Mucosa of rectum (tissue), 2 donors: ENCODE data around the gene SF3B6.

Source experiments
- H3K27ac ChIP-seq, 2 donors: one replicate each; pipeline ENCODE4 v1.7.0; 2013; ENCODE audit warnings: inconsistent platforms in 2 of 2, low read depth in 2 of 2, low read length in 2 of 2
- H3K27me3 ChIP-seq, 2 donors: one replicate each; pipeline ENCODE4 v1.7.0; 2013; ENCODE audit warnings: low read length in 2 of 2; ENCODE audit not compliant: control insufficient read depth in 2 of 2, insufficient read depth in 2 of 2
- H3K36me3 ChIP-seq, 2 donors: one replicate each; pipeline ENCODE4 v1.7.0; 2013; ENCODE audit warnings: low read length in 2 of 2; ENCODE audit not compliant: control insufficient read depth in 2 of 2, insufficient read depth in 2 of 2
- H3K4me1 ChIP-seq, 2 donors: one replicate each; pipeline ENCODE4 v1.7.0; 2013; ENCODE audit warnings: low read length in 2 of 2, mild to moderate bottlenecking in 1 of 2; ENCODE audit not compliant: control insufficient read depth in 2 of 2, insufficient read depth in 2 of 2
- H3K4me3 ChIP-seq, 2 donors: one replicate each; pipeline ENCODE4 v1.7.0; 2013; ENCODE audit warnings: low read length in 2 of 2
- H3K9ac ChIP-seq, 2 donors: one replicate each; pipeline ENCODE4 v1.7.0; 2013; ENCODE audit warnings: low read length in 2 of 2, low read depth in 1 of 2, mild to moderate bottlenecking in 1 of 2
- H3K9me3 ChIP-seq, 2 donors: one replicate each; pipeline ENCODE4 v1.7.0; 2013; ENCODE audit warnings: low read length in 2 of 2; ENCODE audit not compliant: control insufficient read depth in 2 of 2
- donor health status: healthy.
- donor health status: Normal muscosa, but diverticular disease.

Gene SF3B6

GRCh38 chr2:24054366-24055010 lies 21.6 kb downstream of the SF3B6 start:
- Histone ChIP-seq H3K36me3 (no peaks in the 10 kb centered on the region), H3K27me3 (no peaks in the 10 kb centered on the region), H3K9me3 (no peaks in the 10 kb centered on the region), H3K4me3 (no peak overlapping the region), H3K9ac (no peak overlapping the region), H3K27ac (no peak overlapping the region), H3K4me1 (no peaks in the 10 kb centered on the region)

- Histone ChIP-seq H3K9ac (no peak overlapping the region), H3K9me3 (no peaks in the 10 kb centered on the region), H3K27ac (no peak overlapping the region), H3K4me1 (peaks cover 2 to 6% of the 10 kb centered on the region in 2 donors), H3K27me3 (no peaks in the 10 kb centered on the region), H3K36me3 (no peaks in the 10 kb centered on the region), H3K4me3 (no peak overlapping the region)
Observed at GRCh38 chr2:24052951-24053350, 23.2 kb downstream of the SF3B6 start.

- H3K27me3 ChIP-seq, result no peaks in the 10 kb centered on the region
- H3K4me3 ChIP-seq, result no peak overlapping the region
- peaks cover 5 to 6% of the 10 kb centered on the region in 2 donors for H3K4me1 ChIP-seq
- H3K27ac ChIP-seq, result no peak overlapping the region
- H3K36me3 ChIP-seq, result no peaks in the 10 kb centered on the region
- no peak overlapping the region for H3K9ac ChIP-seq
- H3K9me3 ChIP-seq, result no peaks in the 10 kb centered on the region
Observed at GRCh38 chr2:24051833-24052232, 24.3 kb downstream of the SF3B6 start.

- peak overlapping the region; percentile 68 to 69 for H3K4me3 ChIP-seq
- H3K36me3 ChIP-seq, result no peaks in the 10 kb centered on the region
- no peaks in the 10 kb centered on the region for H3K27me3 ChIP-seq
- no peaks in the 10 kb centered on the region for H3K9me3 ChIP-seq
- no peak overlapping the region for H3K27ac ChIP-seq
- H3K9ac ChIP-seq, result peak overlapping the region in 1 of 2 donors; percentile 57
- peaks cover 5 to 6% of the 10 kb centered on the region in 2 donors for H3K4me1 ChIP-seq
Observed at GRCh38 chr2:24050041-24050979, 25.8 kb downstream of the SF3B6 start.

- Histone ChIP-seq H3K9ac (peak within 1 kb of the TSS; percentile 26 to 57), H3K4me3 (peak within 1 kb of the TSS; percentile 68 to 69), H3K9me3 (no peaks in the 10 kb centered on the region), H3K36me3 (no peaks in the 10 kb centered on the region), H3K27ac (no peak within 1 kb of the TSS), H3K27me3 (no peaks in the 10 kb centered on the region), H3K4me1 (peaks cover 5 to 6% of the 10 kb centered on the region in 2 donors)
Observed at GRCh38 chr2:24049485-24050021, 26.6 kb downstream of the SF3B6 start, which contains the start of gene FKBP1B. TSS of gene FKBP1B (plus strand) at chr2:24049741. CDS start at chr2:24049850, 109 bp downstream.

- Histone ChIP-seq H3K4me1 (peaks cover 5 to 6% of the 10 kb centered on the region in 2 donors), H3K4me3 (peak overlapping the region; percentile 68 to 69), H3K27me3 (no peaks in the 10 kb centered on the region), H3K9me3 (no peaks in the 10 kb centered on the region), H3K9ac (peak overlapping the region; percentile 26 to 57), H3K27ac (no peak overlapping the region), H3K36me3 (no peaks in the 10 kb centered on the region)
Observed at GRCh38 chr2:24048769-24049484, 27.2 kb downstream of the SF3B6 start.

GRCh38 chr2:24047703-24048033 lies 28.5 kb downstream of the SF3B6 start:
- H3K36me3 ChIP-seq, result no peaks in the 10 kb centered on the region
- no peaks in the 10 kb centered on the region for H3K27me3 ChIP-seq
- H3K9ac ChIP-seq, result peak overlapping the region; percentile 10 to 84
- H3K4me1 ChIP-seq, result peaks cover 5 to 6% of the 10 kb centered on the region in 2 donors
- peak overlapping the region; percentile 17 to 69 for H3K4me3 ChIP-seq
- no peak overlapping the region for H3K27ac ChIP-seq
- no peaks in the 10 kb centered on the region for H3K9me3 ChIP-seq

GRCh38 chr2:24046930-24047702 lies 29.0 kb downstream of the SF3B6 start, which contains the start of gene WDCP:
TSS of gene WDCP (minus strand) at chr2:24047391. CDS start at chr2:24039494, 7,897 bp downstream.
- Histone ChIP-seq H3K4me1 (peaks cover 5 to 6% of the 10 kb centered on the region in 2 donors), H3K27ac (peak within 1 kb of the TSS; percentile 50 to 55), H3K9ac (peak within 1 kb of the TSS; percentile 84), H3K27me3 (no peaks in the 10 kb centered on the region), H3K36me3 (no peaks in the 10 kb centered on the region), H3K9me3 (no peaks in the 10 kb centered on the region), H3K4me3 (peak within 1 kb of the TSS; percentile 91 to 94)

GRCh38 chr2:24046599-24046929 lies 29.6 kb downstream of the SF3B6 start:
- H3K36me3 ChIP-seq, result no peaks in the 10 kb centered on the region
- peak overlapping the region; percentile 84 for H3K9ac ChIP-seq
- H3K27ac ChIP-seq, result no peak overlapping the region
- peaks cover 5 to 6% of the 10 kb centered on the region in 2 donors for H3K4me1 ChIP-seq
- no peaks in the 10 kb centered on the region for H3K27me3 ChIP-seq
- H3K9me3 ChIP-seq, result no peaks in the 10 kb centered on the region
- H3K4me3 ChIP-seq, result peak overlapping the region; percentile 91 to 94
